Measurements from ENCODE around the gene DPYD.

DPYD gene

DNA sequence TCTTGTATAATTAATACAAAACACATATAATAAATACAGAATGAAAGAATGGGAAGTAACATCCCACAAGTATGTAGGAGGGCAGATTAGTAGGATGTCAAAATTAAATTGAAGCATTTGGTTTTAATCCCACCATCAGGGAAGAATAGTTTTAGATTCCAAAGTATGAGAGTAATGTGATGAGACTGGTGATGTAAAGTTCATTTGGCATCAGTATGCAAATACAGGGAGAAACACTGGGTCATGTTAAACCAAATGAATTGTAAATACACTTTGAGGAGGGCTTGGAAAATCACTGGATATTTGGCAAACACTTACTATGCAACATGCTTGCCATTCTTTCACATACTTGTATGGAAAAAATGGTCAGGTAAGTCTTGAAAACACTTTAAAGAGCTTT is 358.8 kb downstream of the DPYD start:
- H3K36me3 ChIP-seq = no peaks in the 10 kb centered on the region
- no peak overlapping the region for H3K4me3 ChIP-seq (ENCODE audit: low read depth, low read length)
- DNase-seq = no peak
- no peaks in the 10 kb centered on the region for H3K9me3 ChIP-seq (ENCODE audit: severe bottlenecking)
- no peaks in the 10 kb centered on the region for H3K27me3 ChIP-seq (ENCODE audit: insufficient read depth, low read depth, severe bottlenecking)
- no peak overlapping the region for H3K27ac ChIP-seq
- TF ChIP-seq, protein P1, sequence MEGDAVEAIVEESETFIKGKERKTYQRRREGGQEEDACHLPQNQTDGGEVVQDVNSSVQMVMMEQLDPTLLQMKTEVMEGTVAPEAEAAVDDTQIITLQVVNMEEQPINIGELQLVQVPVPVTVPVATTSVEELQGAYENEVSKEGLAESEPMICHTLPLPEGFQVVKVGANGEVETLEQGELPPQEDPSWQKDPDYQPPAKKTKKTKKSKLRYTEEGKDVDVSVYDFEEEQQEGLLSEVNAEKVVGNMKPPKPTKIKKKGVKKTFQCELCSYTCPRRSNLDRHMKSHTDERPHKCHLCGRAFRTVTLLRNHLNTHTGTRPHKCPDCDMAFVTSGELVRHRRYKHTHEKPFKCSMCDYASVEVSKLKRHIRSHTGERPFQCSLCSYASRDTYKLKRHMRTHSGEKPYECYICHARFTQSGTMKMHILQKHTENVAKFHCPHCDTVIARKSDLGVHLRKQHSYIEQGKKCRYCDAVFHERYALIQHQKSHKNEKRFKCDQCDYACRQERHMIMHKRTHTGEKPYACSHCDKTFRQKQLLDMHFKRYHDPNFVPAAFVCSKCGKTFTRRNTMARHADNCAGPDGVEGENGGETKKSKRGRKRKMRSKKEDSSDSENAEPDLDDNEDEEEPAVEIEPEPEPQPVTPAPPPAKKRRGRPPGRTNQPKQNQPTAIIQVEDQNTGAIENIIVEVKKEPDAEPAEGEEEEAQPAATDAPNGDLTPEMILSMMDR (IDR thresholded peaks at IDR 0.05; ENCODE audit: low read depth, low read length) = no peak

DNA sequence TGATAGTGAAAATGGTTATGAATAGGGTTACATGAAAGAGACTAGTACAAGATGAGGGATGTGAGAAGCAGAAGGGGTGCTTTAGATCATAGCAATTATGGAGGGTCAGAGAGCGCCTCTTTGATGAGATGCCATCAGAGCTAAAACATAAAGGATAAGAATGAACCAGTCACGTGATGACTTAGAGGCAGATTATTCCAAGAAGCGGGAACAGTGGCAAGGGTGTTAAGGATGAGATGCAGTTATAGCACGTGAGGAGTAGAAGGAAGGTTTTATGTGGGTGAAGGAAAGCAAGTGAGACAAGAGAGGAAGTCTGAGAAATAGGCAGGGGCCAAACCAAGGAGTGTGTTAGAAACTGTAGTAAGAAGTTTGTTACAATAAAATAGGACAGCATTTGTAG is 360.1 kb downstream of the DPYD start:
- H3K4me3 ChIP-seq (ENCODE audit: low read depth, low read length) = no peak overlapping the region
- no peak overlapping the region for H3K27ac ChIP-seq
- H3K36me3 ChIP-seq = no peaks in the 10 kb centered on the region
- H3K27me3 ChIP-seq (ENCODE audit: insufficient read depth, low read depth, severe bottlenecking) = no peaks in the 10 kb centered on the region
- DNase-seq = no peak
- H3K9me3 ChIP-seq (ENCODE audit: severe bottlenecking) = no peaks in the 10 kb centered on the region
- TF ChIP-seq, protein P1 (IDR thresholded peaks at IDR 0.05; ENCODE audit: low read depth, low read length) = no peak

DNA sequence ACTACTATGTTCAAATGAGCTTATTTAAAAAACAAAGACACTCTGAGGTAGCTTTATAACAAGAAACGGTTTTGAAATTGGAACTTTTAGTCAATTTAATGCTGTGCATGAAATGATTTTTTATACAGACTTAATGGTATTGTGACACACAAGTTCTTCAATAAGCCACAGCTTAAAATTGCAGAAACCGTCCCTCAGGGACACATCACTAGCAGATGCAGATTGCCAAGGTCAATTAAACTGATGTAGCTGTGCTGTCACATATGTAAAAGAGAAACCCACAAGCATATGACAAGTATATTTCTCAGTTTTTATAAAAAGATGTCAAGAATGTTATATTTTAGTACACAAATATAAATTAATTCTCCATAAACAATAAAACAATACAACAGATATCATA is 366.9 kb downstream of the DPYD start:
- no peak overlapping the region for H3K4me3 ChIP-seq (ENCODE audit: low read depth, low read length)
- no peaks in the 10 kb centered on the region for H3K36me3 ChIP-seq
- H3K27me3 ChIP-seq (ENCODE audit: insufficient read depth, low read depth, severe bottlenecking) = no peaks in the 10 kb centered on the region
- H3K9me3 ChIP-seq (ENCODE audit: severe bottlenecking) = no peaks in the 10 kb centered on the region
- H3K27ac ChIP-seq = no peak overlapping the region
- TF ChIP-seq, protein P1 (IDR thresholded peaks at IDR 0.05; ENCODE audit: low read depth, low read length) = no peak
- DNase-seq = no peak

DNA sequence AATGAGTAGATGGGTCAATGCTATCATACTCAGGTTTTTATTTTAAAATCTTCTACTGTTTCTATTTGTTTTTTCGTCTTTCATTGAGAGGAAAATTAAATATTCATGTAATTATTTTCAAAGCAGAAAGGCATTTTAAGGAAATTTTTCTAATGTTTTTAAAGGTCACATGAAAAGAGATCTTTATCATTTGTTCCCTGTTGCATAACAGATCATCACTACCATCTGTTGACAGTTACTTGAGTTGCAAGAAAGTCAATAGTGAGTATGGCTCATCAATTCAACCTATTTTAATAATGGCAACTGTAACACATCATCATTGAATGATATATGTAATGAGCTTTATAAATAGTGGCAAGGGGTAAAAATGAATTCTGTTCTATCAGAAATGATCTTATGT is 369.7 kb downstream of the DPYD start:
- no peaks in the 10 kb centered on the region for H3K36me3 ChIP-seq
- H3K27ac ChIP-seq = no peak overlapping the region
- no peaks in the 10 kb centered on the region for H3K9me3 ChIP-seq (ENCODE audit: severe bottlenecking)
- H3K4me3 ChIP-seq (ENCODE audit: low read depth, low read length) = no peak overlapping the region
- TF ChIP-seq, protein P1 (IDR thresholded peaks at IDR 0.05; ENCODE audit: low read depth, low read length) = no peak
- no peak for DNase-seq
- H3K27me3 ChIP-seq (ENCODE audit: insufficient read depth, low read depth, severe bottlenecking) = no peaks in the 10 kb centered on the region

DNA sequence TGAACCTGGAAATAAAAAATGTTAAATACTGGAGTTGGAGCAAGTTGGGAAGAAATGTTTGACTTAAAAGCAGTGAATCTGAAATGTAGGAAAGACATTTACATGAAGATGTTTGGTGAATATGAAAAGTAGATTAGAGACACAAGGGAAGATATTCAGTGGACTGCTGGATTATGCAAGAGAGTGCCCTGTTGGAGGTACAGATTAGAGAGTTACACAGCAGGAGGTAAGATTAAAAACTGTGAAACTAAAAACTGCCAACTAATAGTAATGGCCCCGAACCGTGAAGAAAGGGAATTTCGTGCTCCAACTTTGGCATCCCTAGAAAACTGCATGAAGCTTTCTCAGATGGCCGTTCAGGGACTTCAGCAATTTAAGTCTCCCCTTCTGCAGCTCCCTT is 375.4 kb downstream of the DPYD start:
- H3K36me3 ChIP-seq = no peaks in the 10 kb centered on the region
- H3K27ac ChIP-seq = no peak overlapping the region
- TF ChIP-seq, protein P1 (IDR thresholded peaks at IDR 0.05; ENCODE audit: low read depth, low read length) = no peak
- H3K4me3 ChIP-seq (ENCODE audit: low read depth, low read length) = no peak overlapping the region
- DNase-seq = no peak
- H3K27me3 ChIP-seq (ENCODE audit: insufficient read depth, low read depth, severe bottlenecking) = no peaks in the 10 kb centered on the region
- no peaks in the 10 kb centered on the region for H3K9me3 ChIP-seq (ENCODE audit: severe bottlenecking)

GRCh38 chr1:97540346-97540888 is 380.4 kb downstream of the DPYD start:
- Histone ChIP-seq H3K4me3 (ENCODE audit: low read depth, low read length) (no peak overlapping the region), H3K27me3 (ENCODE audit: insufficient read depth, low read depth, severe bottlenecking) (no peaks in the 10 kb centered on the region), H3K36me3 (no peaks in the 10 kb centered on the region), H3K27ac (no peak overlapping the region), H3K9me3 (ENCODE audit: severe bottlenecking) (no peaks in the 10 kb centered on the region)
- TF ChIP-seq, protein P1 (IDR thresholded peaks at IDR 0.05; ENCODE audit: low read depth, low read length) = no peak
- no peak for DNase-seq
